Mammary epithelial cell (primary cell): ENCODE data around the gene ALPK3.

ENCODE experiments used
- EZH2 ChIP-seq: IDR thresholded peaks from 2 replicates; pipeline ENCODE4 v1.6.1; 2012; ENCODE audit warnings: low read length, inconsistent platforms, borderline replicate concordance
- TF ChIP-seq, protein P1 (sequence below), 2 donors: IDR thresholded peaks in 1 of 2; conservative IDR thresholded peaks in 1 of 2; 2 replicates each; pipeline ENCODE4 v1.5.1; 2011 to 2012; ENCODE audit warnings: inconsistent platforms in 2 of 2, low read length in 2 of 2, mild to moderate bottlenecking in 2 of 2, control low read depth in 1 of 2, low read depth in 1 of 2; ENCODE audit not compliant: insufficient read depth in 1 of 2; ENCODE audit errors: extremely low read depth in 1 of 2

DNA sequence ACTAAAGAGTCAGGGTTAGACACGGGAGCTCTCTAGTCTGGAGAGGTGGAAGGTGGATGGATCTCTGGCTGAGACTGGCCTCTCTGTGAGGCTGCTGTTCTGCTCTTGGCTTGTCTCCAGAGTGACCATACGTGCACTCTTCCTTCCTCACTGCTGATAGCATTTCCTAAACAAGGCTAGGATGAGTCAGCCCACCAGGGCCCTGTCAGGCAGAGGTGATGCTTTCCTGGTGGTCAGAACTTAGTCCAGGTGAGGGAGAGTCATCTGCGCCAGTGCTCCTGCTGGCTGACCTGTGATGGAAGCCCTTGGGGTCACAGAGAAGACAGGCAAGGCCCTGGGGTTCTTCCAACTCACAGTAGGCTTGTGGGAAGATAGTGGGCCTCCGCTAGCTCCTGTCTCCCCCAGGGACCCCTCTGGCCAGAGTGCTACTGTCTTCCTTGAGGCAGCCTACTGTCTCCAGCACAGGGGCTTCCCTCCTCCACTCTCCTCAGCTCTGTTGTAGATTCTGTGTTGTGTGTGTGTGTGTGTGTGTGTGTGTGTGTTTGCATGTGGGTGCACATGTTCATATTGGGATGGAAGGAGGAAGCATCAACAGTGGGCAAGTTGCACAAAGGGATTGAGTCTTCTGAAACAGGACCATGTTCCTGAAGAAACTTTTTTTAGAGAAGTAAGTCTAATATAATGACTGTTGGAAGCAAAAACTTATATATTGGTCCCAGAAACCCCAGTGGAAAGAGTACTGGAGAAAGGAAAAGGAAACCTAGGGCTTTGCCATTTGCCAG, 16.5 kb downstream of the ALPK3 start:
- TF ChIP-seq, protein P1, sequence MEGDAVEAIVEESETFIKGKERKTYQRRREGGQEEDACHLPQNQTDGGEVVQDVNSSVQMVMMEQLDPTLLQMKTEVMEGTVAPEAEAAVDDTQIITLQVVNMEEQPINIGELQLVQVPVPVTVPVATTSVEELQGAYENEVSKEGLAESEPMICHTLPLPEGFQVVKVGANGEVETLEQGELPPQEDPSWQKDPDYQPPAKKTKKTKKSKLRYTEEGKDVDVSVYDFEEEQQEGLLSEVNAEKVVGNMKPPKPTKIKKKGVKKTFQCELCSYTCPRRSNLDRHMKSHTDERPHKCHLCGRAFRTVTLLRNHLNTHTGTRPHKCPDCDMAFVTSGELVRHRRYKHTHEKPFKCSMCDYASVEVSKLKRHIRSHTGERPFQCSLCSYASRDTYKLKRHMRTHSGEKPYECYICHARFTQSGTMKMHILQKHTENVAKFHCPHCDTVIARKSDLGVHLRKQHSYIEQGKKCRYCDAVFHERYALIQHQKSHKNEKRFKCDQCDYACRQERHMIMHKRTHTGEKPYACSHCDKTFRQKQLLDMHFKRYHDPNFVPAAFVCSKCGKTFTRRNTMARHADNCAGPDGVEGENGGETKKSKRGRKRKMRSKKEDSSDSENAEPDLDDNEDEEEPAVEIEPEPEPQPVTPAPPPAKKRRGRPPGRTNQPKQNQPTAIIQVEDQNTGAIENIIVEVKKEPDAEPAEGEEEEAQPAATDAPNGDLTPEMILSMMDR (conservative IDR thresholded peaks at IDR 0.05 in 1 of 2, IDR thresholded peaks at IDR 0.05 in 1 of 2; ENCODE audit: extremely low read depth in 1 of 2, insufficient read depth in 1 of 2, low read depth in 1 of 2, low read length in 2 of 2), result no peak
- no peak for TF ChIP-seq EZH2
